Calu3 (cell line): ENCODE results near the gene TOM1L2. TPM values are rescaled to one million over a fixed set of nuclear protein-coding genes. Genes with fewer than 3 reads are reported as not detected.

Experiments
- BruUV-seq: library from RNA; stranded (reverse); fragments of 400-500 nt; replicated peaks from 2 replicates; lab custom pipeline; 2021; lab: Mats Ljungman, UMichigan
- CTCF ChIA-PET: fragments of 300-600 bp; sonication (Branson Sonifier 250); formaldehyde crosslinking; loops from one replicate; lab custom pipeline; 2022; ENCODE audit warnings: antibody characterized with exemption; lab: Charles Lee
- DNase-seq: peaks from one replicate; pipeline ENCODE4 v3.0.0; 2022
- H3K27ac Mint-ChIP-seq: one replicate; pipeline ENCODE4 v1.8.0; 2022; ENCODE audit warnings: mixed read lengths; ENCODE audit not compliant: unreplicated experiment
- H3K27me3 Mint-ChIP-seq: one replicate; pipeline ENCODE4 v1.8.0; 2022; ENCODE audit warnings: mixed read lengths; ENCODE audit not compliant: unreplicated experiment
- H3K36me3 Mint-ChIP-seq: one replicate; pipeline ENCODE4 v1.8.0; 2022; ENCODE audit warnings: mild to moderate bottlenecking, moderate library complexity, mixed read lengths; ENCODE audit not compliant: insufficient read depth, unreplicated experiment
- H3K4me1 Mint-ChIP-seq: one replicate; pipeline ENCODE4 v1.8.0; 2022; ENCODE audit warnings: mild to moderate bottlenecking, low read depth, mixed read lengths; ENCODE audit not compliant: unreplicated experiment
- H3K4me3 Mint-ChIP-seq: one replicate; pipeline ENCODE4 v1.8.0; 2022; ENCODE audit warnings: mild to moderate bottlenecking, low read depth, moderate library complexity, mixed read lengths; ENCODE audit not compliant: unreplicated experiment
- H3K9me3 Mint-ChIP-seq: one replicate; pipeline ENCODE4 v1.8.0; 2022; ENCODE audit warnings: low read depth, mixed read lengths; ENCODE audit not compliant: unreplicated experiment
- CTCF ChIP-seq: fragments of 200-600 bp; IDR thresholded peaks from one replicate; pipeline ENCODE4 v1.8.0; 2022; ENCODE audit warnings: antibody characterized with exemption; ENCODE audit not compliant: unreplicated experiment
- intact Hi-C: fragments of 100-400 bp; cut with micrococcal nuclease; formaldehyde crosslinking; loops from one replicate; pipeline ENCODE4 v1.10.0; 2022; ENCODE audit not compliant: unreplicated experiment
- total RNA-seq: library from RNA; stranded (reverse); gene quantifications from 2 replicates; pipeline ENCODE4 v1.2.3, GENCODE V29; 2022

The TOM1L2 gene
- total RNA-seq, 1 experiment from 2014 or later = 20.1 TPM

- H3K4me1 Mint-ChIP-seq = no peaks in the 10 kb centered on the region
- TF ChIP-seq CTCF = no peak
- BruUV-seq = no TSS peak
- no peaks in the 10 kb centered on the region for H3K27me3 Mint-ChIP-seq
- CTCF ChIA-PET = interaction anchor here (0.8 kb wide), 1 partner anchor 14 kb away, joined by 3 read pairs; no protein-coding TSS in a partner anchor
- H3K27ac Mint-ChIP-seq = no peak overlapping the region
- intact Hi-C loops = no loop called here
- DNase-seq = no peak
- no peak overlapping the region for H3K4me3 Mint-ChIP-seq
- no peaks in the 10 kb centered on the region for H3K36me3 Mint-ChIP-seq
- H3K9me3 Mint-ChIP-seq = no peaks in the 10 kb centered on the region
Measured at GRCh38 chr17:17884391-17885357, 87.5 kb downstream of the TOM1L2 start.

GRCh38 chr17:17883801-17884200, 88.4 kb downstream of the TOM1L2 start:
- intact Hi-C loops = no loop called here
- TF ChIP-seq CTCF = no peak
- no peak for DNase-seq
- Mint-ChIP-seq H3K27me3 (no peaks in the 10 kb centered on the region), H3K36me3 (no peaks in the 10 kb centered on the region), H3K4me1 (no peaks in the 10 kb centered on the region), H3K4me3 (no peak overlapping the region), H3K9me3 (no peaks in the 10 kb centered on the region), H3K27ac (no peak overlapping the region)
- CTCF ChIA-PET = no interaction called here
- no TSS peak for BruUV-seq

GRCh38 chr17:17882082-17882581, 90.1 kb downstream of the TOM1L2 start:
- no peak for DNase-seq
- intact Hi-C loops = no loop called here
- no peaks in the 10 kb centered on the region for H3K27me3 Mint-ChIP-seq
- no peak overlapping the region for H3K27ac Mint-ChIP-seq
- TF ChIP-seq CTCF = no peak
- H3K9me3 Mint-ChIP-seq = no peaks in the 10 kb centered on the region
- H3K4me3 Mint-ChIP-seq = no peak overlapping the region
- no TSS peak for BruUV-seq
- CTCF ChIA-PET = no interaction called here
- no peaks in the 10 kb centered on the region for H3K4me1 Mint-ChIP-seq
- no peaks in the 10 kb centered on the region for H3K36me3 Mint-ChIP-seq

- CTCF ChIA-PET = no interaction called here
- TF ChIP-seq CTCF = no peak
- BruUV-seq = no TSS peak
- Mint-ChIP-seq H3K27me3 (no peaks in the 10 kb centered on the region), H3K27ac (no peak overlapping the region), H3K4me3 (no peak overlapping the region), H3K4me1 (no peaks in the 10 kb centered on the region), H3K36me3 (no peaks in the 10 kb centered on the region), H3K9me3 (no peaks in the 10 kb centered on the region)
- no peak for DNase-seq
- intact Hi-C loops = no loop called here
Measured at GRCh38 chr17:17880577-17881196, 91.5 kb downstream of the TOM1L2 start.
